ENCODE data around the gene MAP2K6. TPM values are rescaled to one million over a fixed set of nuclear protein-coding genes. Genes with fewer than 3 reads are reported as not detected.

MAP2K6 gene
- total and polyA plus RNA-seq, 2 experiments from 2014 or later = 3.3 to 13.2 TPM

- no peak for DNase-seq (ENCODE audit: low spot score)
- no peak for TF ChIP-seq CTCF (IDR thresholded peaks at IDR 0.05; ENCODE audit: poor library complexity)
- no peak for TF ChIP-seq EZH2phosphoT487 (IDR thresholded peaks at IDR 0.05; ENCODE audit: low read depth, severe bottlenecking, unreplicated experiment)
- Histone ChIP-seq H3K27ac (no peak overlapping the region), H3K27me3 (no peaks in the 10 kb centered on the region), H3K4me1 (ENCODE audit: insufficient read depth) (no peaks in the 10 kb centered on the region), H3K36me3 (replicated peaks; ENCODE audit: insufficient read depth, low read depth) (no peaks in the 10 kb centered on the region), H3K79me2 (no peaks in the 10 kb centered on the region), H3K4me3 (no peak overlapping the region), H4K20me1 (ENCODE audit: insufficient read depth, poor library complexity, severe bottlenecking) (no peaks in the 10 kb centered on the region), H3K9me3 (ENCODE audit: low read depth) (no peaks in the 10 kb centered on the region), H3K9me2 (replicated peaks; ENCODE audit: insufficient read depth) (no peaks in the 10 kb centered on the region), H3K4me2 (no peak overlapping the region), H2AFZ (no peak overlapping the region)
Measured at GRCh38 chr17:69406941-69407340, 7.6 kb upstream of the MAP2K6 start.

DNA sequence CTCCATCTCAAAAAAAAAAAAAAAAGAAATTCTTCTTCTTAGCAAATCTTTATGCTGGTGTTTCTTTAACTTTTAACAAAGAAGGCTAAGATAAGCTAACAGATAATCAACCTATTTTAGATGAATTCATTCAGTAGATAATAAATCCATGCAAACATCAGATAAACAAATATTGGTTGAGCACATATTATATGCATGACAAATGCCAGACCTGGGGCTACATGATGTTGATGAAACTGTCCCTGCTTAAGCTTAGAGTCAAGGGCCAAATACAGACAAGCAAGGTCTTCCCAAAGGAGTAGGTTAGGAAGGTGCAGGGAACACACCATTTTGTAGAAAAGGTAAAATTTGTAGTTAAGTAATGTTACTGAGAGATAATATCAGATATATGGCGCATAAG, 6.7 kb upstream of the MAP2K6 start:
- no peaks in the 10 kb centered on the region for H3K9me2 ChIP-seq (replicated peaks; ENCODE audit: insufficient read depth)
- TF ChIP-seq CTCF (IDR thresholded peaks at IDR 0.05; ENCODE audit: poor library complexity) = no peak
- no peak for TF ChIP-seq EZH2phosphoT487 (IDR thresholded peaks at IDR 0.05; ENCODE audit: low read depth, severe bottlenecking, unreplicated experiment)
- no peak for TF ChIP-seq EZH2 (IDR thresholded peaks at IDR 0.05; ENCODE audit: borderline replicate concordance)

GRCh38 chr17:69410671-69411070, 3.8 kb upstream of the MAP2K6 start:
- no peaks in the 10 kb centered on the region for H3K9me2 ChIP-seq (replicated peaks; ENCODE audit: insufficient read depth)
- TF ChIP-seq CTCF (IDR thresholded peaks at IDR 0.05; ENCODE audit: poor library complexity) (no peak), EZH2phosphoT487 (IDR thresholded peaks at IDR 0.05; ENCODE audit: low read depth, severe bottlenecking, unreplicated experiment) (no peak), EZH2 (IDR thresholded peaks at IDR 0.05; ENCODE audit: borderline replicate concordance) (no peak)
- no peak overlapping the region for H3K4me3 ChIP-seq
- 90% methylated on average over 2 of the region's 2 CpGs for WGBS (ENCODE audit: low lambda C conversion rate, missing lambda C conversion rate)
- no peaks in the 10 kb centered on the region for H3K9me3 ChIP-seq (ENCODE audit: low read depth)
- DNase-seq (ENCODE audit: low spot score) = no peak
- no peak overlapping the region for H2AFZ ChIP-seq
- H4K20me1 ChIP-seq (ENCODE audit: insufficient read depth, poor library complexity, severe bottlenecking) = no peaks in the 10 kb centered on the region
- H3K4me1 ChIP-seq (ENCODE audit: insufficient read depth) = no peaks in the 10 kb centered on the region
- H3K27ac ChIP-seq = no peak overlapping the region
- H3K79me2 ChIP-seq = peaks cover under 1% of the 10 kb centered on the region
- H3K36me3 ChIP-seq (replicated peaks; ENCODE audit: insufficient read depth, low read depth) = no peaks in the 10 kb centered on the region
- H3K4me2 ChIP-seq = no peak overlapping the region
- H3K27me3 ChIP-seq = no peaks in the 10 kb centered on the region

More for the DNA sequence above, 6.7 kb upstream of the MAP2K6 start:
- Histone ChIP-seq H3K9me3 (ENCODE audit: low read depth) (no peaks in the 10 kb centered on the region), H3K4me3 (no peak overlapping the region), H2AFZ (no peak overlapping the region), H3K27ac (no peak overlapping the region), H4K20me1 (ENCODE audit: insufficient read depth, poor library complexity, severe bottlenecking) (no peaks in the 10 kb centered on the region), H3K27me3 (no peaks in the 10 kb centered on the region), H3K4me1 (ENCODE audit: insufficient read depth) (no peaks in the 10 kb centered on the region), H3K79me2 (no peaks in the 10 kb centered on the region), H3K36me3 (replicated peaks; ENCODE audit: insufficient read depth, low read depth) (no peaks in the 10 kb centered on the region), H3K4me2 (no peak overlapping the region)
- 94% methylated on average over 1 of the region's 1 CpG for WGBS (ENCODE audit: low lambda C conversion rate, missing lambda C conversion rate)
- no peak for DNase-seq (ENCODE audit: low spot score)

GRCh38 chr17:69411766-69412165, 2.7 kb upstream of the MAP2K6 start:
- Histone ChIP-seq H3K9me3 (ENCODE audit: low read depth) (no peaks in the 10 kb centered on the region), H2AFZ (no peak overlapping the region), H3K27ac (no peak overlapping the region), H3K4me3 (no peak overlapping the region), H3K4me2 (no peak overlapping the region), H3K4me1 (ENCODE audit: insufficient read depth) (peaks cover 7% of the 10 kb centered on the region), H4K20me1 (ENCODE audit: insufficient read depth, poor library complexity, severe bottlenecking) (no peaks in the 10 kb centered on the region), H3K36me3 (replicated peaks; ENCODE audit: insufficient read depth, low read depth) (no peaks in the 10 kb centered on the region), H3K9me2 (replicated peaks; ENCODE audit: insufficient read depth) (no peaks in the 10 kb centered on the region), H3K27me3 (no peaks in the 10 kb centered on the region), H3K79me2 (peaks cover 11% of the 10 kb centered on the region)
- no peak for DNase-seq (ENCODE audit: low spot score)
- TF ChIP-seq EZH2phosphoT487 (IDR thresholded peaks at IDR 0.05; ENCODE audit: low read depth, severe bottlenecking, unreplicated experiment) (no peak), EZH2 (IDR thresholded peaks at IDR 0.05; ENCODE audit: borderline replicate concordance) (no peak)
- 88% methylated on average over 4 of the region's 4 CpGs for WGBS (ENCODE audit: low lambda C conversion rate, missing lambda C conversion rate)

Data from hepatocyte (in vitro differentiated cells).